Right atrium auricular region (tissue), 2 donors: Measurements from ENCODE around the gene ANO6. TPM values are rescaled to one million over a fixed set of nuclear protein-coding genes. Genes with fewer than 3 reads are reported as not detected.

Experiments
- DNase-seq: peaks from one replicate; pipeline ENCODE4 v3.0.0-alpha.2; 2019; ENCODE audit warnings: low spot score
- H3K27ac ChIP-seq, 2 donors: fragments of 200-600 bp; sonication (generic); 1 replicate in 1 of 2; 2 replicates in 1 of 2; pipeline ENCODE4 v1.5.1; 2016 to 2019
- H3K27me3 ChIP-seq, 2 donors: fragments of 200-600 bp; sonication (generic); one replicate each; pipeline versions ENCODE4 v1.5.1 to v1.6.0; 2017 to 2019
- H3K36me3 ChIP-seq: fragments of 200-600 bp; sonication (generic); one replicate; pipeline ENCODE4 v1.5.1; 2016
- H3K4me1 ChIP-seq, 2 donors: fragments of 200-600 bp; sonication (generic); one replicate each; pipeline versions ENCODE4 v1.5.1 to v1.6.0; 2017 to 2019
- H3K4me3 ChIP-seq, 2 donors: fragments of 200-600 bp; sonication (generic); 1 replicate in 1 of 2; 2 replicates in 1 of 2; pipeline ENCODE4 v1.5.1; 2017 to 2019; ENCODE audit warnings: mild to moderate bottlenecking in 1 of 2, moderate library complexity in 1 of 2
- H3K9me3 ChIP-seq, 2 donors: fragments of 200-600 bp; sonication (generic); one replicate each; pipeline ENCODE4 v1.5.1; 2019
- total RNA-seq, 2 donors: library from RNA; depleted of rRNA; stranded (reverse); fragments of >200 nt; gene quantifications; one replicate each; pipeline ENCODE4 v1.1.0, GENCODE V29; 2016
- TF ChIP-seq, protein P1 (sequence below), 2 donors: fragments of 200-600 bp; sonication (generic); IDR thresholded peaks; one replicate each; pipeline ENCODE4 v1.5.1; 2019; ENCODE audit warnings: antibody characterized with exemption in 2 of 2

ANO6 gene
- total RNA-seq, 2 donors from 2014 or later: 48.1 to 49.5 TPM

DNA sequence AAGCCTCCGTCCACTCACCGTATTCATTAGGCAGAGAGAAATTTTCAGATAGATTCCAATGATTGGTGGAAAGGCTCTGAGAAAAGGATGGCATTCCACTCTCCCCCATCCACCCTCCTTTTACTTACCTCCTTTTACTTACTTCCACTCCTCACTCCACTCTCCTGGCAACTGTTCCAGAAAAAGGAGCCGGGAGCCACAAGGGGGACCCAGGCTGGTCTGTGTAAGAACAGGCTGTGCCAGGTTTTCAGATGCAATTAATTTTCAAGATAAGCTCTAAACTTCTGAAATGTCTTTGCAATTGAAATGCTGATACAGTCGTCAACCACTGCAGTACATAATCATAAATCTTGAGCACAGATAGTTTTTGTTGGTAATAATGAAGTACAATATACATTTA is 248.8 kb downstream of the ANO6 start:
- TF ChIP-seq, protein P1, sequence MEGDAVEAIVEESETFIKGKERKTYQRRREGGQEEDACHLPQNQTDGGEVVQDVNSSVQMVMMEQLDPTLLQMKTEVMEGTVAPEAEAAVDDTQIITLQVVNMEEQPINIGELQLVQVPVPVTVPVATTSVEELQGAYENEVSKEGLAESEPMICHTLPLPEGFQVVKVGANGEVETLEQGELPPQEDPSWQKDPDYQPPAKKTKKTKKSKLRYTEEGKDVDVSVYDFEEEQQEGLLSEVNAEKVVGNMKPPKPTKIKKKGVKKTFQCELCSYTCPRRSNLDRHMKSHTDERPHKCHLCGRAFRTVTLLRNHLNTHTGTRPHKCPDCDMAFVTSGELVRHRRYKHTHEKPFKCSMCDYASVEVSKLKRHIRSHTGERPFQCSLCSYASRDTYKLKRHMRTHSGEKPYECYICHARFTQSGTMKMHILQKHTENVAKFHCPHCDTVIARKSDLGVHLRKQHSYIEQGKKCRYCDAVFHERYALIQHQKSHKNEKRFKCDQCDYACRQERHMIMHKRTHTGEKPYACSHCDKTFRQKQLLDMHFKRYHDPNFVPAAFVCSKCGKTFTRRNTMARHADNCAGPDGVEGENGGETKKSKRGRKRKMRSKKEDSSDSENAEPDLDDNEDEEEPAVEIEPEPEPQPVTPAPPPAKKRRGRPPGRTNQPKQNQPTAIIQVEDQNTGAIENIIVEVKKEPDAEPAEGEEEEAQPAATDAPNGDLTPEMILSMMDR (IDR thresholded peaks at IDR 0.05): no peak
- Histone ChIP-seq H3K27ac (no peak overlapping the region), H3K4me1 (no peaks in the 10 kb centered on the region), H3K4me3 (no peak overlapping the region), H3K36me3 (no peaks in the 10 kb centered on the region), H3K9me3 (no peaks in the 10 kb centered on the region), H3K27me3 (no peaks in the 10 kb centered on the region)
- no peak for DNase-seq

DNA sequence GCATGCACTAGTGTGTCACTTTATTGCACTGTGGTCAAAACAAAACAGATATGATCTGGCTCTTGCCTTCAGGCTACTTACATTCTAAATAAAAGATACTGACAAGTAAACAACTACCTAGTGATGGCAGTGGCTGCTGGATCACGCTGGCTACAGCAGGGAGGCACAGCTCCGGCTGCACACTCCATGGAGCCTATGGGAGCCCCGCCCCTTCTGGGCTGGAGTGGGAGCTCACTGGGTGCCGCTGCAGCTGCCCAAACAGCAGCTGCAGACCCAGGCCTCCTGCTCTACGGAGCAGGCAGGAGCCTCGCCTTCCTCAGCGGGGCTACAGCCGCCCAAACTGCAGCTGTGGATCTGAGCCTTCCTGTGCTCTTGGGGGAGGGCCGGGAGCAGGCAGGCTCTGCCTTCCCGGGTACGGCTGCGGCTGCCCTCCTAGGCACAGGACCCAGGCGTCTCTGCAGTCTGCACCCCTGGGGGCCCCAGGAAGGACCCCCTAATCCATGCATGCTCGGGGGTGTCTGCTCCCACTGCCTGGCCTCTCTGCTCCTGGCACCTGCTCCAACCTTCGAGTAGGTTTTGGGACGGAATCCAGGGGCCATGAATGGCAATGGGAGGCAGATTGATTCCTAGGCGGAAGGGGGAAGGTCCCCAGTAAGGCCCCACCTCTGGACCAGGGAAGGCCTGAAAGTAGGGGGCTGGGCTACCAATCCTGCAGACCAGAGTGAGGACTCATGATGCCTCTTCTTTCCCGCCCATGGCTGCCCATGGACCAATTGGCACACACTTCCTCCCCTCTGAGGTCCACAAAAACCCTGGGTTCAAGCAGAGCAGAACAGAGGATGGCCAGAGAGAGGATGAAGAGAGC is 253.1 kb downstream of the ANO6 start:
- Histone ChIP-seq H3K36me3 (no peaks in the 10 kb centered on the region), H3K9me3 (no peaks in the 10 kb centered on the region), H3K4me3 (no peak overlapping the region), H3K27me3 (no peaks in the 10 kb centered on the region), H3K27ac (no peak overlapping the region), H3K4me1 (no peaks in the 10 kb centered on the region)
- TF ChIP-seq, protein P1 (IDR thresholded peaks at IDR 0.05): no peak
- no peak for DNase-seq

DNA sequence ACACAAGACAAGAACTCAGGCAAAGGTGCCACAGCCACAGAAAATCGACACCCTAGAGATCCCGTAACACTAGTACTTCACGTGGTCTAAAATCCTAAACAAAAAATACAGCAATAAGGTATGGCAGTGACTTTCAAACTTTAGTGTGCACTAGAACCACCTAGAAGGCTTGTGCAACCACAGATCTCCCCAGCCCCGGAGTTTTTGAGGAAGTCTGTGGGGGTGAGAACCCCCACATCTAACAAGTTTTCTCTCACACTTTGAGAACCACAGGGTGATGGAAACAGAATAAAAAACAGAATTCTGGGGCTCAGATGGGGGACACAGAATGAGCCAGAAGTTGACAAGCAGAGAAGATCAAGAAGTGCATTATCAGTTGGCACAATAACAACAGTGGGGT is 254.0 kb downstream of the ANO6 start:
- TF ChIP-seq, protein P1 (IDR thresholded peaks at IDR 0.05): no peak
- DNase-seq: no peak
- H3K36me3 ChIP-seq: no peaks in the 10 kb centered on the region
- H3K9me3 ChIP-seq: no peaks in the 10 kb centered on the region
- H3K27me3 ChIP-seq: no peaks in the 10 kb centered on the region
- no peak overlapping the region for H3K4me3 ChIP-seq
- H3K4me1 ChIP-seq: no peaks in the 10 kb centered on the region
- H3K27ac ChIP-seq: no peak overlapping the region

DNA sequence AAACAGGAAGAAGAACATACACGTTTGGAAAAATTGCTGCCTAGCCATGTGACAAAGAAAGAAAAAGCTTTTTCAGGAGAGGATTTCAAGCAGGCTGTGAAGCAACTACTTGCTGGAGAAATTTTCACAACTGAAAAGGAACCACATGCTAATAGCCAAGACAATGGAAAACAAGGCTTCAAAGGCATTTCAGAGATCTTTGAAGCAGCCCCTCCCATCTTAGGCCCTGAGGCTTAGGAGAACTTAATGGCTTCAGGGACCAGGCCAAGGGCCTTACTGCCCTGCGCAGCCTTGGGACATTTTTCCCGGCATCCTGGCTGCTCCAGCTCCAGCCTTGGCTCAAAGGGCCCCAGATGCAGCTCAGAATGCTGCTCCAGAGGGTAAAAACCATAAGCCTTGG is 257.7 kb downstream of the ANO6 start:
- TF ChIP-seq, protein P1 (IDR thresholded peaks at IDR 0.05): no peak
- Histone ChIP-seq H3K4me1 (no peaks in the 10 kb centered on the region), H3K27me3 (no peaks in the 10 kb centered on the region), H3K4me3 (no peak overlapping the region), H3K36me3 (no peaks in the 10 kb centered on the region), H3K9me3 (peaks cover 0 to under 1% of the 10 kb centered on the region in 2 donors), H3K27ac (no peak overlapping the region)
- DNase-seq: no peak

DNA sequence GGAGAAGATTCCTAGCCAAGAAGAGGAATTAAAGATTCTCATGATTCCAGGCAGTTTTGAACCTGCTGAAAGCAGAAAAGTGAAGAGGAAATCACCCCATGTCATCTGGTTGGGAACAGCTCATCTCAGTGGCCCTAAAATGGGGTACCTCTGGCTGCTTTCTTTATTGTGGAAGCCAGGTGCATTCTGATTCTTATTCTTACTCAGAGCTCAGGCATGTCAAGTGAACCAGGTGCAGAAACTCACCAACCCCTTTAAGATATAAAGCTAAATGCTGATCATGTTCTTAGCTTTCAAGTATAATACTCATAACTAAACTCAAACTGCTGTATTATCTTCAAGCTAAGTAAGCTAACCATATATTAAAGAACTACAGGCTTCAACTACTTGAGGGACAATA is 259.7 kb downstream of the ANO6 start:
- no peak for DNase-seq
- peaks cover 0 to 10% of the 10 kb centered on the region in 2 donors for H3K9me3 ChIP-seq
- no peak overlapping the region for H3K4me3 ChIP-seq
- TF ChIP-seq, protein P1 (IDR thresholded peaks at IDR 0.05): no peak
- no peaks in the 10 kb centered on the region for H3K4me1 ChIP-seq
- H3K36me3 ChIP-seq: no peaks in the 10 kb centered on the region
- H3K27me3 ChIP-seq: no peaks in the 10 kb centered on the region
- no peak overlapping the region for H3K27ac ChIP-seq
